H7 (cell line): Measurements from ENCODE around the gene IL23A. TPM values are rescaled to one million over a fixed set of nuclear protein-coding genes. Genes with fewer than 3 reads are reported as not detected.

Experiments used
- DNase-seq: peaks from one replicate; pipeline ENCODE4 v3.0.0; 2012
- H3K27me3 ChIP-seq: 2 replicates; pipeline ENCODE4 v1.6.0; 2011; ENCODE audit warnings: mild to moderate bottlenecking, low read length; ENCODE audit not compliant: control insufficient read depth, insufficient read depth
- H3K36me3 ChIP-seq: replicated peaks from 2 replicates; pipeline ENCODE4 v1.5.1; 2011; ENCODE audit warnings: low read length; ENCODE audit not compliant: control insufficient read depth, insufficient read depth
- H3K4me3 ChIP-seq: 2 replicates; pipeline ENCODE4 v1.5.1; 2011; ENCODE audit warnings: low read depth, mild to moderate bottlenecking, control low read depth, low read length, moderate library complexity; ENCODE audit not compliant: insufficient read depth
- total RNA-seq: library from RNA; depleted of rRNA; stranded (reverse); fragments of >200 nt; shearing (Covaris generic); gene quantifications from 2 replicates; pipeline ENCODE4 v1.2.3, GENCODE V29; 2014

IL23A gene
- total RNA-seq, 1 experiment from 2014 or later = 4.0 TPM

GRCh38 chr12:56362130-56363059 lies 23.7 kb downstream of the IL23A start, which contains the start of gene APOF:
Gene APOF (minus strand): TSS chr12:56362857. CDS start chr12:56362745, 112 bp downstream.
- no peaks in the 10 kb centered on the region for H3K27me3 ChIP-seq
- no peak for DNase-seq

GRCh38 chr12:56366948-56367347 lies 28.3 kb downstream of the IL23A start:
- H3K36me3 ChIP-seq = no peaks in the 10 kb centered on the region
- H3K4me3 ChIP-seq = no peak overlapping the region
- DNase-seq = no peak
- no peaks in the 10 kb centered on the region for H3K27me3 ChIP-seq

More at GRCh38 chr12:56362130-56363059, 23.7 kb downstream of the IL23A start, which contains the start of gene APOF:
- Histone ChIP-seq H3K4me3 (no peak within 1 kb of the TSS), H3K36me3 (no peaks in the 10 kb centered on the region)

GRCh38 chr12:56373515-56373914 lies 34.8 kb downstream of the IL23A start:
- H3K36me3 ChIP-seq = no peaks in the 10 kb centered on the region
- no peaks in the 10 kb centered on the region for H3K27me3 ChIP-seq
- no peak for DNase-seq
- H3K4me3 ChIP-seq = no peak overlapping the region

GRCh38 chr12:56374726-56375597 lies 36.3 kb downstream of the IL23A start:
- no peak for DNase-seq
- no peak overlapping the region for H3K4me3 ChIP-seq

GRCh38 chr12:56375598-56376434 lies 37.1 kb downstream of the IL23A start:
- no peak overlapping the region for H3K4me3 ChIP-seq
- no peak for DNase-seq
- no peaks in the 10 kb centered on the region for H3K27me3 ChIP-seq
- H3K36me3 ChIP-seq = no peaks in the 10 kb centered on the region

More at GRCh38 chr12:56374726-56375597, 36.3 kb downstream of the IL23A start:
- Histone ChIP-seq H3K36me3 (no peaks in the 10 kb centered on the region), H3K27me3 (no peaks in the 10 kb centered on the region)

- H3K36me3 ChIP-seq = no peaks in the 10 kb centered on the region
- peak; percentile 62 for DNase-seq
Observed at GRCh38 chr12:56377310-56377988, 38.8 kb downstream of the IL23A start.

GRCh38 chr12:56377989-56378316 lies 39.3 kb downstream of the IL23A start:
- DNase-seq = no peak
- no peaks in the 10 kb centered on the region for H3K27me3 ChIP-seq
- H3K4me3 ChIP-seq = no peak overlapping the region
- no peaks in the 10 kb centered on the region for H3K36me3 ChIP-seq

More at GRCh38 chr12:56377310-56377988, 38.8 kb downstream of the IL23A start:
- Histone ChIP-seq H3K27me3 (no peaks in the 10 kb centered on the region), H3K4me3 (no peak overlapping the region)

GRCh38 chr12:56382611-56383010 lies 43.9 kb downstream of the IL23A start:
- H3K36me3 ChIP-seq = no peaks in the 10 kb centered on the region
- H3K4me3 ChIP-seq = no peak overlapping the region
- no peaks in the 10 kb centered on the region for H3K27me3 ChIP-seq
- no peak for DNase-seq

GRCh38 chr12:56385873-56386272 lies 47.2 kb downstream of the IL23A start:
- H3K27me3 ChIP-seq = no peaks in the 10 kb centered on the region
- H3K36me3 ChIP-seq = no peaks in the 10 kb centered on the region
- no peak overlapping the region for H3K4me3 ChIP-seq
- no peak for DNase-seq

- H3K27me3 ChIP-seq = no peaks in the 10 kb centered on the region
- H3K36me3 ChIP-seq = no peaks in the 10 kb centered on the region
- no peak for DNase-seq
- no peak overlapping the region for H3K4me3 ChIP-seq
Observed at GRCh38 chr12:56387152-56387736, 48.6 kb downstream of the IL23A start.

- Histone ChIP-seq H3K27me3 (no peaks in the 10 kb centered on the region), H3K36me3 (no peaks in the 10 kb centered on the region), H3K4me3 (no peak overlapping the region)
- no peak for DNase-seq
Observed at GRCh38 chr12:56389412-56389811, 50.7 kb downstream of the IL23A start.
